ENCODE results near the gene STAG1.

The STAG1 gene

GRCh38 chr3:136332776-136333175 lies 419.4 kb downstream of the STAG1 start:
- no peaks in the 10 kb centered on the region for H3K27me3 Mint-ChIP-seq
- H3K9me3 Mint-ChIP-seq = no peaks in the 10 kb centered on the region
- no peak for ATAC-seq
- H3K27ac Mint-ChIP-seq = no peak overlapping the region
- no peak overlapping the region for H3K4me3 Mint-ChIP-seq
- peaks cover 5% of the 10 kb centered on the region for H3K4me1 Mint-ChIP-seq
- peaks cover 73% of the 10 kb centered on the region for H3K36me3 Mint-ChIP-seq

DNA sequence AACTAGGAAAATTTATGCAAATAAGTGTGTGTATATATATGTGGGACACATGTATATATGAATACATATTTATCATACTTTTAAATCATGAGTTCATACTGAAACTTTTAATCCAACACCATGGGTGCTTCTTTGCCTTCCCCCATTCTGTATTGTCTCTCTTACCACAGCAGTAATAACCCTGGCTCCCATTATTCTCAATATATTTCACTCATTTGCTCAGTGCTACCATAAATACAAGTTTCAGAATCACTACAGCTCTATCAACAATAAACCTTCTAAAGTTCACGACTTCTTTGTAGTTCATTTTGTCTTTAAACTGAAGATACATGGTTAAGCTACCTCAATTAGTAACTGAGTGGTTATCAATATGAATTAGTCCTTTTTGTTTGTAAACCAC lies 419.9 kb downstream of the STAG1 start:
- no peaks in the 10 kb centered on the region for H3K27me3 Mint-ChIP-seq
- H3K27ac Mint-ChIP-seq = no peak overlapping the region
- H3K36me3 Mint-ChIP-seq = peaks cover 77% of the 10 kb centered on the region
- ATAC-seq = no peak
- H3K4me3 Mint-ChIP-seq = no peak overlapping the region
- no peaks in the 10 kb centered on the region for H3K9me3 Mint-ChIP-seq
- peaks cover 5% of the 10 kb centered on the region for H3K4me1 Mint-ChIP-seq

DNA sequence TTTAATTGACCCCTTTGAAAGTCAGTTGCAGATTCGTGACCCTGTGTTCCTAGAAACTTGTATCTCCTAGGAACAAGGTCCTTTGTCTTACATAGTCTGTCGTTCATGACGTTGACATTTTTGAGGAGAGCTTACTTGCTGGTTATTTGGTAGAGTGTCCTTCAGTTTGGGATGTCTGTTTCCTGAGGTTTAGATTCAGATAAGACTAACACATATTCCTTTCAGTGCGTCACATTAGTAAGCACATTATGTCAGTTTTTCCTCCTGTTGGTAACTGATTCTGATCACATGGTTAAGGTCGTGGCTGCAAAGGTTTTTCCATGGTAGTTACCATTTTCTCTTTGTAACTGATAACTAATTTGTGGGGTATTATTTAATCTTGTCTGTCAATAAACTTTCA lies 421.3 kb downstream of the STAG1 start:
- H3K4me3 Mint-ChIP-seq = no peak overlapping the region
- ATAC-seq = no peak
- no peaks in the 10 kb centered on the region for H3K27me3 Mint-ChIP-seq
- no peaks in the 10 kb centered on the region for H3K9me3 Mint-ChIP-seq
- peaks cover 5% of the 10 kb centered on the region for H3K4me1 Mint-ChIP-seq
- H3K27ac Mint-ChIP-seq = no peak overlapping the region
- H3K36me3 Mint-ChIP-seq = peaks cover 77% of the 10 kb centered on the region

DNA sequence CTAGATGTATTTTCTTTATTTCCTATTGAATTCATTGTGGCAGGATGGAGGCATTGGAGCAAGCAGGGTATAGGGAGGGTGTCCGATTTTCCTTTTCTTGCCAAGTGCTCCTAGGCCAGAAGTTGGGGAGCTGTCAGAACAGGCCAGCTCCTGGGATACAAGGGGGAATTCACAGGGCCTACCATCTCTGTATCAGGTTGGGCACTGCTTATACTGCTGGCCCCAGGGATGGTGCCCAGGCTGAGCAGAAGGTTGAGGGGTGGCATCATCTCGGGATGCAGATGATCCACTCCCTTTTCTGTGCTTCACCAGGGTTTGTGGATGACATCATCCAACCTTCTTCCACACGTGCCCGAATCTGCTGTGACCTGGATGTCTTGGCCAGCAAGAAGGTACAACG lies 422.6 kb downstream of the STAG1 start:
- Mint-ChIP-seq H3K9me3 (no peaks in the 10 kb centered on the region), H3K27ac (no peak overlapping the region), H3K4me3 (no peak overlapping the region), H3K27me3 (no peaks in the 10 kb centered on the region), H3K36me3 (peaks cover 82% of the 10 kb centered on the region), H3K4me1 (peaks cover 5% of the 10 kb centered on the region)
- ATAC-seq = no peak

DNA sequence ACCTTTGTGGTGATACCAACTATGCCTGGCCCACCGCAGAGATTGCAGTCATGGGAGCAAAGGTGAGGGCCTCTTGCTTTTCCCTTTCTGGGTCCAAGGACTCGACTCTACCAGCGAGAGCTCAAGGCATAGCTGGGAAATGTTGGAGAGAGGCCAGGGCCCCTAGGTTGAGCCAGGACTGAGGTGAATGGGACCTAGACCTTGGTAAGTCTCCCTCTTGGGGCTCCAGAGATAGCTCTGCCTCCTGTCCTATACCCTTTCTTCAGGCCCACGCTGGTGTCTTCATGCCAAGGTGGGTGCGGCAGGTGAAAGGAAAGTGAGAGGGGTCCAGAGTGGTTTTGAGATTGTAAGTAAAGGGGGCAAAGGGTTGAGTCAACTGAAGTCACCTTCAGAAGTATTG lies 424.5 kb downstream of the STAG1 start:
- Mint-ChIP-seq H3K27ac (no peak overlapping the region), H3K4me1 (no peaks in the 10 kb centered on the region), H3K27me3 (no peaks in the 10 kb centered on the region), H3K36me3 (peaks cover 82% of the 10 kb centered on the region), H3K9me3 (peaks cover 9% of the 10 kb centered on the region), H3K4me3 (no peak overlapping the region)
- ATAC-seq = no peak

DNA sequence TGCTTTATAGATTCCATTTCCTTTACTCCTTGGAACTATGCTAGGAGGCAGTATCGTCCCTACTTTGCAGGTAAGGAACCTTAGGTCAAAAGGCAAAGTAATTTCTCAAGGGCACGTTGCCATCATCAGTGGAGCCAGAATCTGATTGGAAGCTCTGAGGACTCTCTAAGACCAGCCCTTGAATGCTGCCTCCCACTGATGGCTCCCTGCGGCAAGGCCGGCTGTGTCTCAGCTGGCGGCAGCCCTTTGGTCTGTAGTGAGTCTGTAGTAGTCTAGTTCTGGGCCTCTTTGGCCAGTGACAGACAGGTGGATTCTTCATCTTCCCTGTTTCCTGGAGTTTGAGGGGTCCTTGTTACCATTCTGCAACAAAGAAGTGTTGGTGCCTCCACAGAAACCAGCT lies 425.9 kb downstream of the STAG1 start:
- ATAC-seq = no peak
- Mint-ChIP-seq H3K27me3 (no peaks in the 10 kb centered on the region), H3K27ac (no peak overlapping the region), H3K36me3 (peaks cover 85% of the 10 kb centered on the region), H3K9me3 (peaks cover 21% of the 10 kb centered on the region), H3K4me3 (no peak overlapping the region), H3K4me1 (no peaks in the 10 kb centered on the region)

DNA sequence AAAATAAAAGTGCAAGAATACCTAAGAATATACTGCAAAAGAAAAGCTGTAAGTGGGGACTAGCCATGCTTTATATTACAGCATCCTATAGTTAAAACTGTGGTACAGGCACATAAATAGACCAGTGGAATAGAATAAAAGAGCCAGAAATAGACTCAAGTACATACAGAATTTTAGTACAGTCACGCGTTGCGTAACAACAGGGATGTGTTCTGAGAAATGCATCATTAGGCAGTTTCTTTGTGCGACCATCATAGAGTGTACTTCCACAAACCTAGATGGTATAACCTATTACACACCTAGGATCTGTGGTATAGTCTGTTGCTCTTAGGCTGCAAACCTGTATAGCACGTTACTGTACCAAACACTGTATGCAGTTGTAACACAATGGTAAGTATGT lies 440.2 kb downstream of the STAG1 start:
- no peaks in the 10 kb centered on the region for H3K9me3 Mint-ChIP-seq
- no peak overlapping the region for H3K27ac Mint-ChIP-seq
- no peak for ATAC-seq
- H3K4me1 Mint-ChIP-seq = no peaks in the 10 kb centered on the region
- H3K36me3 Mint-ChIP-seq = peaks cover 52% of the 10 kb centered on the region
- no peak overlapping the region for H3K4me3 Mint-ChIP-seq
- no peaks in the 10 kb centered on the region for H3K27me3 Mint-ChIP-seq

- ATAC-seq = no peak
- Mint-ChIP-seq H3K9me3 (no peaks in the 10 kb centered on the region), H3K27me3 (no peaks in the 10 kb centered on the region), H3K4me3 (no peak overlapping the region), H3K27ac (no peak overlapping the region), H3K36me3 (peaks cover 45% of the 10 kb centered on the region), H3K4me1 (no peaks in the 10 kb centered on the region)
Observed at GRCh38 chr3:136311261-136311660, 440.9 kb downstream of the STAG1 start.

DNA sequence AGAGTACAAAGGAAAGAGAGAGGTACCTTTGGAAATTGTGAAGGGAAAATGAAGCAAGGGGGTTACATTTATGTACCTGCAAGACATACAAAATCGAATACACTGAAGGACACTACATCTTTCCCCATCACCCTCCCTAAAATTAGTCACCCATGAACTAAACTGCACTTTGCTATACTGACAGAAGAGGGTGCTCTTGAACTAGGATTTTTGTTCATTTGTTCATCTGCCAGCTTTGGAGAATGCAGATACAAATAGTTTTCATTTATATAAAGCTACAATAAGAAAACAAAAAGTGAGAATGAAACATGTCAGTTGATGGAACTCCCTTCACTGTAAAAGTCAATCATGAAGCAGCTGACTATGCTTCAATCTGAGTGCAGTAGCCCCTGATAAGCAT lies 446.3 kb downstream of the STAG1 start:
- Mint-ChIP-seq H3K36me3 (peaks cover 30% of the 10 kb centered on the region), H3K27me3 (no peaks in the 10 kb centered on the region), H3K9me3 (no peaks in the 10 kb centered on the region), H3K27ac (no peak overlapping the region), H3K4me3 (no peak overlapping the region), H3K4me1 (no peaks in the 10 kb centered on the region)
- no peak for ATAC-seq

GRCh38 chr3:136300444-136300843 lies 451.7 kb downstream of the STAG1 start:
- H3K4me3 Mint-ChIP-seq = no peak overlapping the region
- no peak overlapping the region for H3K27ac Mint-ChIP-seq
- ATAC-seq = no peak
- no peaks in the 10 kb centered on the region for H3K9me3 Mint-ChIP-seq
- H3K36me3 Mint-ChIP-seq = peaks cover 52% of the 10 kb centered on the region
- no peaks in the 10 kb centered on the region for H3K27me3 Mint-ChIP-seq
- H3K4me1 Mint-ChIP-seq = no peaks in the 10 kb centered on the region

DNA sequence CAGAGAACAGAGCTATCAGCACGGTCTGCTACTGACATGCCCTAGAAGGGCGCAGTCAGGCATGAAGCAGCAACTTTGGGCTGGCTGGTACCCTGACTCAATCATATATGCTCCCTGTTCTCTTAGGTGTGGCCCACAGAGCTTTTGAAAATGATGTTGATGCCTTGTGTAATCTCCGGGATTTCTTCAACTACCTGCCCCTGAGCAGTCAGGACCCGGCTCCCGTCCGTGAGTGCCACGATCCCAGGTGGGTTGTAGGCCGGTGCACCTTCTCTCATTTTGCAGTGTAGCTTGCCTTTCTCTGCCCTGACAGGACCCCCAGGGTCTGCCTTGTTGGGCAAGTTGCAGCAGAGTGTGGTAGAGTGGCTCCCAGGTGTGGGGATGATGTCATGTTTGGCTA lies 454.4 kb downstream of the STAG1 start:
- H3K4me1 Mint-ChIP-seq = no peaks in the 10 kb centered on the region
- H3K36me3 Mint-ChIP-seq = peaks cover 69% of the 10 kb centered on the region
- H3K27ac Mint-ChIP-seq = no peak overlapping the region
- no peaks in the 10 kb centered on the region for H3K9me3 Mint-ChIP-seq
- H3K27me3 Mint-ChIP-seq = no peaks in the 10 kb centered on the region
- no peak for ATAC-seq
- H3K4me3 Mint-ChIP-seq = no peak overlapping the region

DNA sequence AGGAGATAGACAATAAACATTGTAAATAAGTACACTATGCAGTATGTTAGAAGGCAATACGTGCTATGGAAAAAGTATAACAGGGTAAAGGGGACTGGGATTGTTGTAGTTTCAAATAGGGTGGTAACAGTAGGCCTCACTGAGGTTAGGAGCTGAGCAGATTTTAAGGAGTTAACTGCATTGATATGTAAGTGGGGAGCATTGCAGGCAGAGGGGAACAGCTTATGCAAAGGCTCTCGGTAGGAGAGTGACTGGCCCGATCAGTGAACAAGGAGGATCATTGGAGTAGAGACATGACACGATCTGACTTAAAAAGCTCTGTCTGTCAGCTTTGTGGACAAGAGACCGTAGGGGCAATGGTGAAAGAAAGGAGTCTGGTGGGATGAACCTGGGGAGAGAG lies 455.2 kb downstream of the STAG1 start:
- ATAC-seq = no peak
- no peaks in the 10 kb centered on the region for H3K9me3 Mint-ChIP-seq
- H3K36me3 Mint-ChIP-seq = peaks cover 77% of the 10 kb centered on the region
- H3K27me3 Mint-ChIP-seq = no peaks in the 10 kb centered on the region
- no peaks in the 10 kb centered on the region for H3K4me1 Mint-ChIP-seq
- H3K27ac Mint-ChIP-seq = no peak overlapping the region
- H3K4me3 Mint-ChIP-seq = no peak overlapping the region

DNA sequence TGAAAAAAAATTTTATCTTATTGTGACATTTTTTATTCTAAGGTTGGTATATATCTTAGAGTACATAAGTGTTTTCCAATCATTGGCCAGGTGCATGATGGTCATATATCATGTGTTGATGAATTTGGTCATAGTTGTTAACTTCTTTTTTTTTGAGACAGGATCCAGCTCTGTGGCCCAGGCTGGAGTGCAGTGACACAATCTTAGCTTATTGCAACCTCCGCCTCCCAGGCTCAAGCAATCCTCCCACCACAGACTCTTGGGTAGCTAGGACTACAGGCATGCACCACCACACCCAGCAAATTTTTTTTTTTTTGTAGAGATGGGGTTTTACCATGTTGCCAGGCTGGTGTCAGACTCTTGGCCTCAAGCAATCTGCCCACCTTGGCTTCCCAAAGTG lies 458.0 kb downstream of the STAG1 start:
- no peak for ATAC-seq
- Mint-ChIP-seq H3K4me1 (no peaks in the 10 kb centered on the region), H3K27ac (no peak overlapping the region), H3K36me3 (peaks cover 81% of the 10 kb centered on the region), H3K9me3 (no peaks in the 10 kb centered on the region), H3K4me3 (no peak overlapping the region), H3K27me3 (no peaks in the 10 kb centered on the region)

DNA sequence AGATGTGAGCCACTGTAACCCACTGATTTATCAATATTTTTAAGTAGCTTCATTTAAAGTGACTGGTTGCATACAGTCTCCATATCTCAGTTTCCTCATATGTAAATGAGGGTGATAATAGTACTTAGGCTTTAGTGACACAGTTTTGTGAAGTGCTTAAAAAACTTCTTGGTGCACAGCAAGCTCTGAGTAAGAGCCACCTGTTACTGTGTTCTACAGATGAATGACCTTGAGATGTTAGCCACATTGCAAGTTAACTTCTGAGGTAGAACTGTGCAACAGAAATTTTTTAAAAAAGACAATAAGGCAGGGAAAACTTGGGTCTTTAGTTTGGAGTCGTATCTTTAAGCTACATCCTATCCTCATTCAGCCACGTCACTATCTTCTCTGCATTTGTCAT lies 458.9 kb downstream of the STAG1 start:
- no peaks in the 10 kb centered on the region for H3K9me3 Mint-ChIP-seq
- H3K27me3 Mint-ChIP-seq = no peaks in the 10 kb centered on the region
- no peaks in the 10 kb centered on the region for H3K4me1 Mint-ChIP-seq
- no peak for ATAC-seq
- H3K36me3 Mint-ChIP-seq = peaks cover 76% of the 10 kb centered on the region
- H3K4me3 Mint-ChIP-seq = no peak overlapping the region
- no peak overlapping the region for H3K27ac Mint-ChIP-seq

- Mint-ChIP-seq H3K4me3 (no peak overlapping the region), H3K9me3 (no peaks in the 10 kb centered on the region), H3K4me1 (no peaks in the 10 kb centered on the region), H3K27ac (no peak overlapping the region), H3K36me3 (peaks cover 72% of the 10 kb centered on the region), H3K27me3 (no peaks in the 10 kb centered on the region)
- ATAC-seq = no peak
Observed at GRCh38 chr3:136292500-136292899, 459.7 kb downstream of the STAG1 start.

GRCh38 chr3:136291302-136291701 lies 460.9 kb downstream of the STAG1 start:
- ATAC-seq = no peak
- H3K4me3 Mint-ChIP-seq = no peak overlapping the region
- H3K9me3 Mint-ChIP-seq = no peaks in the 10 kb centered on the region
- H3K27ac Mint-ChIP-seq = no peak overlapping the region
- H3K36me3 Mint-ChIP-seq = peaks cover 74% of the 10 kb centered on the region
- no peaks in the 10 kb centered on the region for H3K27me3 Mint-ChIP-seq
- H3K4me1 Mint-ChIP-seq = no peaks in the 10 kb centered on the region
